ENCODE data around the gene KRT81.

Gene KRT81

GRCh38 chr12:52238916-52239646 lies 52.3 kb downstream of the KRT81 start:
- DNase-seq, result no peak

- no peak for DNase-seq
Measured at GRCh38 chr12:52238207-52238840, 53.0 kb downstream of the KRT81 start.

GRCh38 chr12:52236386-52237050 lies 54.8 kb downstream of the KRT81 start:
- DNase-seq, result no peak
